Right cardiac atrium (tissue), 5 donors: ENCODE data around the gene GRM4. TPM values are rescaled to one million over a fixed set of nuclear protein-coding genes. Genes with fewer than 3 reads are reported as not detected.

ENCODE experiments used
- ATAC-seq, 2 donors: fragments of 200-7000 bp; cut with Tn5 transposase; one replicate each; pipeline versions ENCODE4 v1.8.0 to v1.9.1; 2020; ENCODE audit warnings: moderate library complexity in 2 of 2, mild to moderate bottlenecking in 1 of 2
- DNase-seq, 3 donors: peaks; one replicate each; pipeline ENCODE4 v3.0.0-alpha.2; 2020
- H3K27ac ChIP-seq: one replicate; pipeline ENCODE4 v1.5.1; 2013; ENCODE audit warnings: mild to moderate bottlenecking, low read length, control low read depth, moderate library complexity
- H3K27me3 ChIP-seq: one replicate; pipeline ENCODE4 v1.6.1; 2013; ENCODE audit not compliant: control insufficient read depth, insufficient read depth
- H3K4me1 ChIP-seq: one replicate; pipeline ENCODE4 v1.6.1; 2013; ENCODE audit warnings: low read length; ENCODE audit not compliant: control insufficient read depth, insufficient read depth
- H3K4me3 ChIP-seq: one replicate; pipeline ENCODE4 v1.5.1; 2013; ENCODE audit warnings: low read length, control low read depth
- H3K9me3 ChIP-seq: one replicate; pipeline ENCODE4 v1.6.1; 2013; ENCODE audit warnings: low read length; ENCODE audit not compliant: control insufficient read depth
- WGBS: extraction: QIAGEN DNeasy Blood & Tissue Kit; methylation state at CpG from one replicate; pipeline ENCODE4 v1.1.7; 2013; 5-methylcytosine and 5-hydroxymethylcytosine counted together
- intact Hi-C, 4 donors: fragments of 100-400 bp; cut with DNase I; formaldehyde crosslinking; loops; one replicate each; pipeline versions ENCODE4 v1.11.0 to v1.14.0; 2022 to 2023
- polyA plus RNA-seq: library from polyadenylated mRNA; stranded (reverse); fragments of 200-250 nt; gene quantifications from one replicate; pipeline ENCODE4 v1.2.3, GENCODE V29; 2013
- total RNA-seq, 4 donors: library from RNA; stranded (reverse); fragmentation: NEBNext Ultra II Directional; extraction: Animal tissue kit (Norgen Biotek cat#: 25700); gene quantifications; one replicate each; pipeline ENCODE4 v1.2.1, GENCODE V29; 2021
- donor health status: healthy with polysubstance abuse.
- donor health status: DM: no; HTN: yes; CAD: no.
- donor health status: DM: no; HTN: no; CAD: no.
- donor health status: DM: no; HTN: yes; CAD: no; lungs with severe emphysema.
- donor health status: DM: yes; HTN: yes; CAD: no.

GRM4 gene
- total and polyA plus RNA-seq, 5 donors, result not detected

- Histone ChIP-seq H3K9me3 (no peaks in the 10 kb centered on the region), H3K4me3 (no peak overlapping the region), H3K27ac (no peak overlapping the region), H3K27me3 (no peaks in the 10 kb centered on the region), H3K4me1 (no peaks in the 10 kb centered on the region)
- intact Hi-C loops, result no loop called here
- DNase-seq, result no peak
- WGBS, result 77% methylated on average over 25 of the region's 25 CpGs
- no peak for ATAC-seq
Measured at GRCh38 chr6:33980176-33981175, 165.4 kb downstream of the GRM4 start.

GRCh38 chr6:33979750-33980149, 166.1 kb downstream of the GRM4 start:
- 81% methylated on average over 4 of the region's 4 CpGs for WGBS
- Histone ChIP-seq H3K4me1 (no peaks in the 10 kb centered on the region), H3K9me3 (no peaks in the 10 kb centered on the region), H3K27me3 (no peaks in the 10 kb centered on the region), H3K27ac (no peak overlapping the region), H3K4me3 (no peak overlapping the region)
- DNase-seq, result no peak
- no peak for ATAC-seq
- intact Hi-C loops, result no loop called here

GRCh38 chr6:33978412-33979150, 167.3 kb downstream of the GRM4 start:
- H3K27ac ChIP-seq, result no peak overlapping the region
- H3K4me1 ChIP-seq, result no peaks in the 10 kb centered on the region
- H3K9me3 ChIP-seq, result no peaks in the 10 kb centered on the region
- intact Hi-C loops, result no loop called here
- no peak overlapping the region for H3K4me3 ChIP-seq
- ATAC-seq (no peak), DNase-seq (no peak)
- peaks cover 2% of the 10 kb centered on the region for H3K27me3 ChIP-seq
- WGBS, result 66% methylated on average over 16 of the region's 16 CpGs

GRCh38 chr6:33977606-33978411, 168.1 kb downstream of the GRM4 start:
- Histone ChIP-seq H3K4me3 (no peak overlapping the region), H3K9me3 (no peaks in the 10 kb centered on the region), H3K27ac (no peak overlapping the region), H3K27me3 (peaks cover 2% of the 10 kb centered on the region), H3K4me1 (no peaks in the 10 kb centered on the region)
- intact Hi-C loops, result no loop called here
- ATAC-seq (no peak), DNase-seq (no peak)
- whole genome bisulfite sequencing, result 80% methylated on average over 15 of the region's 15 CpGs

GRCh38 chr6:33976437-33977360, 169.2 kb downstream of the GRM4 start:
- no peak overlapping the region for H3K27ac ChIP-seq
- peaks cover 2% of the 10 kb centered on the region for H3K27me3 ChIP-seq
- intact Hi-C loops, result no loop called here
- DNase-seq, result no peak
- no peaks in the 10 kb centered on the region for H3K4me1 ChIP-seq
- no peaks in the 10 kb centered on the region for H3K9me3 ChIP-seq
- no peak overlapping the region for H3K4me3 ChIP-seq
- WGBS, result 75% methylated on average over 9 of the region's 9 CpGs
- ATAC-seq, result no peak

GRCh38 chr6:33975661-33976436, 170.0 kb downstream of the GRM4 start:
- no peaks in the 10 kb centered on the region for H3K4me1 ChIP-seq
- no peak for DNase-seq
- intact Hi-C loops, result no loop called here
- H3K4me3 ChIP-seq, result no peak overlapping the region
- no peak for ATAC-seq
- no peaks in the 10 kb centered on the region for H3K9me3 ChIP-seq
- WGBS, result 14% methylated on average over 44 of the region's 44 CpGs
- peaks cover 2% of the 10 kb centered on the region for H3K27me3 ChIP-seq
- no peak overlapping the region for H3K27ac ChIP-seq

- no peaks in the 10 kb centered on the region for H3K9me3 ChIP-seq
- H3K27me3 ChIP-seq, result peaks cover 2% of the 10 kb centered on the region
- no peaks in the 10 kb centered on the region for H3K4me1 ChIP-seq
- DNase-seq, result no peak
- no peak for ATAC-seq
- intact Hi-C loops, result no loop called here
- H3K27ac ChIP-seq, result no peak overlapping the region
- WGBS, result 28% methylated on average over 2 of the region's 2 CpGs
- no peak overlapping the region for H3K4me3 ChIP-seq
Measured at GRCh38 chr6:33974471-33974870, 171.4 kb downstream of the GRM4 start.

GRCh38 chr6:33974030-33974429, 171.9 kb downstream of the GRM4 start:
- H3K27me3 ChIP-seq, result peaks cover 2% of the 10 kb centered on the region
- H3K4me1 ChIP-seq, result no peaks in the 10 kb centered on the region
- DNase-seq, result no peak
- no peaks in the 10 kb centered on the region for H3K9me3 ChIP-seq
- no peak overlapping the region for H3K4me3 ChIP-seq
- 73% methylated on average over 4 of the region's 4 CpGs for WGBS
- no peak overlapping the region for H3K27ac ChIP-seq
- no peak for ATAC-seq
- intact Hi-C loops, result no loop called here

- intact Hi-C loops, result no loop called here
- Histone ChIP-seq H3K4me3 (no peak overlapping the region), H3K27me3 (peaks cover 2% of the 10 kb centered on the region), H3K4me1 (no peaks in the 10 kb centered on the region), H3K27ac (no peak overlapping the region), H3K9me3 (no peaks in the 10 kb centered on the region)
- 66% methylated on average over 4 of the region's 4 CpGs for WGBS
- no peak for ATAC-seq
- no peak for DNase-seq
Measured at GRCh38 chr6:33971580-33971979, 174.3 kb downstream of the GRM4 start.
